Spleen (tissue), 11 donors: ENCODE data around the gene MEGF8. TPM values are rescaled to one million over a fixed set of nuclear protein-coding genes. Genes with fewer than 3 reads are reported as not detected.

Experiments
- DNase-seq: peaks from one replicate; pipeline ENCODE4 v3.0.0-alpha.2; 2020
- H3K27ac ChIP-seq, 8 donors: fragments of 200-600 bp; sonication (generic) in 7 of 8; 1 replicate in 4 of 8; 2 replicates in 4 of 8; pipeline versions ENCODE4 v1.5.0 to v1.8.0; 2016 to 2021; ENCODE audit warnings: inconsistent platforms in 4 of 8, mild to moderate bottlenecking in 4 of 8, moderate library complexity in 1 of 8
- H3K27me3 ChIP-seq, 7 donors: fragments of 200-600 bp; sonication (generic) in 6 of 7; replicated peaks in 1 of 7; 1 replicate in 4 of 7; 2 replicates in 3 of 7; pipeline versions ENCODE4 v1.5.0 to v1.8.0; 2016 to 2021; ENCODE audit warnings: inconsistent platforms in 3 of 7, mild to moderate bottlenecking in 1 of 7
- H3K36me3 ChIP-seq, 6 donors: fragments of 200-600 bp; sonication (generic) in 5 of 6; 1 replicate in 4 of 6; 2 replicates in 2 of 6; pipeline versions ENCODE4 v1.5.0 to v1.8.0; 2016 to 2021; ENCODE audit warnings: inconsistent platforms in 2 of 6
- H3K4me1 ChIP-seq, 6 donors: fragments of 200-600 bp; sonication (generic) in 5 of 6; 1 replicate in 3 of 6; 2 replicates in 3 of 6; pipeline versions ENCODE4 v1.5.0 to v1.8.0; 2016 to 2021; ENCODE audit warnings: inconsistent platforms in 3 of 6
- H3K4me3 ChIP-seq, 8 donors: fragments of 200-600 bp; sonication (generic) in 7 of 8; 1 replicate in 4 of 8; 2 replicates in 4 of 8; pipeline versions ENCODE4 v1.5.0 to v1.8.0; 2016 to 2021; ENCODE audit warnings: inconsistent platforms in 4 of 8, mild to moderate bottlenecking in 4 of 8, moderate library complexity in 2 of 8
- H3K9me3 ChIP-seq, 8 donors: fragments of 200-600 bp; sonication (generic) in 7 of 8; 1 replicate in 4 of 8; 2 replicates in 4 of 8; pipeline versions ENCODE4 v1.5.0 to v1.8.0; 2016 to 2021; ENCODE audit warnings: inconsistent platforms in 4 of 8
- POLR2A ChIP-seq, 3 donors: fragments of 450-650 bp; IDR thresholded peaks; one replicate each; pipeline ENCODE4 v1.5.1; 2017; ENCODE audit warnings: antibody characterized with exemption in 3 of 3, mild to moderate bottlenecking in 1 of 3
- POLR2AphosphoS5 ChIP-seq, 3 donors: sonication (generic); formaldehyde crosslinking; IDR thresholded peaks; one replicate each; pipeline ENCODE4 v1.5.1; 2017; ENCODE audit warnings: antibody characterized with exemption in 3 of 3
- WGBS, 5 donors: extraction: QIAGEN DNeasy Blood & Tissue Kit in 3 of 5; methylation state at CpG; one replicate each; pipeline versions ENCODE4 v1.1.5 to v1.1.7; 2013 to 2018; 5-methylcytosine and 5-hydroxymethylcytosine counted together
- intact Hi-C: fragments of 100-400 bp; cut with DNase I; formaldehyde crosslinking; loops from one replicate; pipeline ENCODE4 v1.15.0; 2023; ENCODE audit warnings: low total_unique reads
- polyA plus RNA-seq, 3 donors: library from polyadenylated mRNA; stranded (reverse); fragments of 200-250 nt; gene quantifications; one replicate each; pipeline ENCODE4 v1.2.1, GENCODE V29; 2013
- total RNA-seq, 7 donors: library from RNA; depleted of rRNA in 3 of 7; stranded (reverse); fragments of >200 nt in 3 of 7; fragmentation: NEBNext Ultra II Directional in 4 of 7; extraction: Animal tissue kit (Norgen Biotek cat#: 25700) in 4 of 7; gene quantifications; one replicate each; pipeline versions ENCODE4 v1.1.0 to v1.2.1, GENCODE V29; 2016 to 2021
- TF ChIP-seq, protein P1 (sequence below), 11 experiments: fragments of 200-600 bp in 7 of 11; fragments of 450-650 bp in 4 of 11; sonication (generic) in 4 of 11; IDR thresholded peaks in 8 of 11; conservative IDR thresholded peaks in 3 of 11; 1 replicate in 7 of 11; 2 replicates in 4 of 11; pipeline versions ENCODE4 v1.4.0 to v1.8.0; 2016 to 2021; ENCODE audit warnings: antibody characterized with exemption in 11 of 11, inconsistent platforms in 4 of 11, mild to moderate bottlenecking in 1 of 11
- donor health status: healthy with polysubstance abuse.
- donor health status: DM: no; HTN: no; CAD: no; lungs with moderate emphysema.
- donor health status: DM: no; HTN: no; CAD: no.
- donor health status: Bipolar disorder and iron deficiency.
- donor health status: healthy.
- donor health status: DM: no; HTN: no; CAD: no.
- donor health status: DM: yes; HTN: yes; CAD: no.

MEGF8 gene
- total and polyA plus RNA-seq, 10 donors = 2.3 to 26.2 (median 18.7) TPM

DNA sequence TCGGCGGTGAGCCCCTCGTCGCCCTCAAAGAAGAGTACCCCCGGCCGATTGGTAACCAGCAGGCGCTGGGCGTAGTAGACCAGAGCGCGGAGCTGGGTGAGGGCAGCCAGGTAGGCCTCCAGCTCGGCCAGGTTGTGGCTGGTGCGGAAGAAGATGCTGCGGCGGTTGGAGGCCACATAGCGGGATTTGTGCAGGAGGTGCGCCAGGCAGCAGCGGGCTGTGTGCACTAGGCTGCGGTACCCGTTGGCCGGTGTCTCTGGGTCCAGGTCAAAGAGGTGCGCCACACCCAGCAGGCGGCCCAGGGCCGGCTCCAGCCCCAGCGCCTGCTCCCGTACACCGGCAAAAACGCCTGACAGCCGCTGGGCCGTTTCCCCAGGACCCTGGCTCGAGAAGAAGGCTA is 84.9 kb downstream of the MEGF8 start:
- H3K27me3 ChIP-seq = no peaks in the 10 kb centered on the region
- H3K4me3 ChIP-seq = no peak overlapping the region
- no peak overlapping the region for H3K27ac ChIP-seq
- no peaks in the 10 kb centered on the region for H3K9me3 ChIP-seq
- no peak for DNase-seq
- no peak for TF ChIP-seq POLR2A (IDR thresholded peaks at IDR 0.05)
- peak in 2 of 3 donors; percentile 12 to 60 for TF ChIP-seq POLR2AphosphoS5 (IDR thresholded peaks at IDR 0.05)
- H3K36me3 ChIP-seq = peaks cover 0 to 98% (median 34%) of the 10 kb centered on the region in 6 donors
- intact Hi-C loops = no loop called here
- WGBS, 5 donors = 94 to 97% (median 95%) methylated on average over 28 to 30 of the region's 30 CpGs
- H3K4me1 ChIP-seq = peaks cover 0 to 32% (median 15%) of the 10 kb centered on the region in 6 donors

DNA sequence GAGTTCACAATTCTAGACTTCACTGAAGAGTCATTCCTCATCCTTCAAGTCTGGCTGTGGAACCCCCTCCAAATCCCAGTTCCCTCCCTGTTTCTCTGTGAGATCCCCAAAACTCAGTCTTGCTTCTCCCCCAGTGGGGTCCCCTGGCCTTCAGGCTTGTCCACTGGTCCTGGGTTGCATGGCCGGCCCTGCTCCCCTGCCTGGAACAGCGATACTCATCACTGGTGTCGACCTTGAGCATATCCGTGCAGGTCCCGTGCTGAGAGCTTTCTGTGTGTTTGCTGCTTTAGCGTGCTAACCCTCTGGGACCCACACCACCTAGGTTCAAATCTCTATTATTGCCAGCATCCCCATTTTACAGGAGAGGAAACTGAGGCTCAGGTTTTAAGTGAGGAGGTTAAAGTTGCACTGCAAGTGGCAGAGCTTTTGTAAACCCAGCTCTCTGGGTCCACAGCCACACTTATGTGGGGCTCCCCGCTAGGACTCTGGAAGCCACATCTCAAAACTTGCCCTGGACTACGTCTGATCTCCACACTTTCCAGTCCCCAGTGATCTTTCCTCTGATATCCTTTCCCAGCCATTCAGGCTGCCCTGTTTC is 86.2 kb downstream of the MEGF8 start:
- WGBS, 5 donors = 76 to 95% (median 81%) methylated on average over 8 of the region's 8 CpGs
- Histone ChIP-seq H3K27ac (no peak overlapping the region), H3K27me3 (no peaks in the 10 kb centered on the region), H3K4me1 (peaks cover 0 to 32% (median 15%) of the 10 kb centered on the region in 6 donors), H3K36me3 (peaks cover 0 to 98% (median 34%) of the 10 kb centered on the region in 6 donors), H3K4me3 (no peak overlapping the region), H3K9me3 (no peaks in the 10 kb centered on the region)
- TF ChIP-seq, protein P1, sequence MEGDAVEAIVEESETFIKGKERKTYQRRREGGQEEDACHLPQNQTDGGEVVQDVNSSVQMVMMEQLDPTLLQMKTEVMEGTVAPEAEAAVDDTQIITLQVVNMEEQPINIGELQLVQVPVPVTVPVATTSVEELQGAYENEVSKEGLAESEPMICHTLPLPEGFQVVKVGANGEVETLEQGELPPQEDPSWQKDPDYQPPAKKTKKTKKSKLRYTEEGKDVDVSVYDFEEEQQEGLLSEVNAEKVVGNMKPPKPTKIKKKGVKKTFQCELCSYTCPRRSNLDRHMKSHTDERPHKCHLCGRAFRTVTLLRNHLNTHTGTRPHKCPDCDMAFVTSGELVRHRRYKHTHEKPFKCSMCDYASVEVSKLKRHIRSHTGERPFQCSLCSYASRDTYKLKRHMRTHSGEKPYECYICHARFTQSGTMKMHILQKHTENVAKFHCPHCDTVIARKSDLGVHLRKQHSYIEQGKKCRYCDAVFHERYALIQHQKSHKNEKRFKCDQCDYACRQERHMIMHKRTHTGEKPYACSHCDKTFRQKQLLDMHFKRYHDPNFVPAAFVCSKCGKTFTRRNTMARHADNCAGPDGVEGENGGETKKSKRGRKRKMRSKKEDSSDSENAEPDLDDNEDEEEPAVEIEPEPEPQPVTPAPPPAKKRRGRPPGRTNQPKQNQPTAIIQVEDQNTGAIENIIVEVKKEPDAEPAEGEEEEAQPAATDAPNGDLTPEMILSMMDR (IDR thresholded peaks at IDR 0.05 in 8 of 11, conservative IDR thresholded peaks at IDR 0.05 in 3 of 11) = no peak
- TF ChIP-seq POLR2A (IDR thresholded peaks at IDR 0.05) = no peak
- TF ChIP-seq POLR2AphosphoS5 (IDR thresholded peaks at IDR 0.05) = peak in 1 of 3 donors; percentile 19
- intact Hi-C loops = no loop called here
- DNase-seq = no peak

DNA sequence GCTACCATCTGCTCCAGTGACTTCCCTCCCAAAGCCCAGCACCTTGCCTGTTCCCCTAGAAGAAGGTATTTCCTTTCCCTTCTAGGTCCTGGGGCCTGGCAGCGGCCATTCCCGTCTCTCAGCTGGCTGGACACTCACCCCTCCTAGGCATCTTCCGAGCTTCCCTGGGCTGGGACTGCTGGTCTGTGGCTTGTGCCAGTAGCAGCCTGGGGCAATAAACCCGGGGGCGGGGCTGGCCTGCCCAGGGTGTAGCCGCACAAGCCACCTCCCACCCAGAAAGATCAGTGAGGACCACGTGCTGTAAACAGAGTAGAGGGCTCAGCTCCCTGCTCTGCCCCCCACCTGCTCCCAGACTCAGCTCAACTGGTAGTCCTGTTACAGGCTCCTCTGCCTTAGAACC is 86.8 kb downstream of the MEGF8 start:
- no peak for DNase-seq
- peaks cover 0 to 32% (median 15%) of the 10 kb centered on the region in 6 donors for H3K4me1 ChIP-seq
- 68 to 84% (median 80%) methylated on average over 4 to 7 of the region's 7 CpGs for whole genome bisulfite sequencing, 5 donors
- H3K27me3 ChIP-seq = no peaks in the 10 kb centered on the region
- no peak overlapping the region for H3K4me3 ChIP-seq
- intact Hi-C loops = no loop called here
- no peaks in the 10 kb centered on the region for H3K9me3 ChIP-seq
- peaks cover 0 to 98% (median 30%) of the 10 kb centered on the region in 6 donors for H3K36me3 ChIP-seq
- TF ChIP-seq, protein P1 (IDR thresholded peaks at IDR 0.05 in 8 of 11, conservative IDR thresholded peaks at IDR 0.05 in 3 of 11) = no peak
- peak in 1 of 3 donors; percentile 15 for TF ChIP-seq POLR2AphosphoS5 (IDR thresholded peaks at IDR 0.05)
- H3K27ac ChIP-seq = no peak overlapping the region

DNA sequence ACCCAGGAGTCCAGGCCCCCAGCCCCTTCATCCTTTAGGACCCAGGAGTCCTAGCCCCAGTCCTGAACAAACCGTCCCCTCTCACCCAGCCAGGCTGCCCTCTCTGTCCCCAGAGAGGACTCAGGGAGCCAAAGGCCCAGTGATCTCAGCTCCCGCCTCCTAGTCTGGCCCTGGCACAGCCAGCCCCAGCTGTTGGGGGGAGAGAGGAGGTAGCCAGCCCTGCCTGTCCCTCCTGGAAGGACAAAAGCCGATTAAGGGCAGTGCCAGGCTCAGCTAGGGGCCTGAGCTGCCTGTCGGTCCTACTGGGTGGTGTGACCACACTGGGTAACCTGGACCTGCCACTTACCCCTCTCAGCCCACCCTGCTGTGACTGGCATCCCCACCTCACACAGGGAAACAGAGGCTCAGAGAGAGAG is 87.2 kb downstream of the MEGF8 start:
- Histone ChIP-seq H3K4me1 (peaks cover 0 to 32% (median 15%) of the 10 kb centered on the region in 6 donors), H3K4me3 (no peak overlapping the region), H3K27ac (no peak overlapping the region), H3K36me3 (peaks cover 0 to 98% (median 25%) of the 10 kb centered on the region in 6 donors), H3K9me3 (no peaks in the 10 kb centered on the region), H3K27me3 (no peaks in the 10 kb centered on the region)
- 83 to 93% (median 89%) methylated on average over 4 of the region's 4 CpGs for WGBS, 5 donors
- TF ChIP-seq POLR2A (IDR thresholded peaks at IDR 0.05) = no peak
- TF ChIP-seq, protein P1 (IDR thresholded peaks at IDR 0.05 in 8 of 11, conservative IDR thresholded peaks at IDR 0.05 in 3 of 11) = no peak
- TF ChIP-seq POLR2AphosphoS5 (IDR thresholded peaks at IDR 0.05) = no peak
- DNase-seq = peak; percentile 51
- intact Hi-C loops = no loop called here
